ENCODE measurements around the gene FAM171A1.
"Not testable (repeated sequence)": the region's sequence is repeated elsewhere in the genome, so short reads cannot be mapped to it uniquely, and the experiment has no call there.

Gene FAM171A1

DNA sequence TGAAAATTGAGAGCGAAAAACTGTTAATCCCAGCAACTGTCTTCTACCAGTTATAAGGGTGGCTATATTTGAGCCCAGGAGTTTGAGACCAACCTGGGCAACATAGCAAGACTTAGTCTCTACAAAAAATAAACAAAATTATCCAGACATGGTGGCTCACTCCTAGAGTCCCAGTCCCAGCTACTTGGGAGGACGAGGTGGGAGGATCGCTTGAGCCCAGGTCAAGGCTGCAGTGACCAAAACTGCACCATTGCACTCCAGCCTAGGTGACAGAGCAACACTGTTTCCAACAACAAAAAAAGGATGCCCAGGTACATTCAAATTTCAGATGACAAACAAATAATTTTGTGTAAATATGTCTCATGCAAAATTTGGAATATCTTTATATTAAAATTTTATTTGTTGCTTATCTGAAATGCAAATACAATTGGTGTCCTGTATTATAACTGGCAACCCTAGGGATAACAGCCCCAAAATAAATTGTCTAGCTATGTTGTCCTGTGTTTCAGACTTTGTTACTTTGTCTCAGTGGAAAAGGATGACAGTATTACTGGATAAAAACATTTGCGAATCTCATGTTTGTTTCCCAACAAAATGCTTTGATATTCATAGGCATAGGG, 26.7 kb downstream of the FAM171A1 start:
- DNase-seq (ENCODE audit: low read depth): no peak

DNA sequence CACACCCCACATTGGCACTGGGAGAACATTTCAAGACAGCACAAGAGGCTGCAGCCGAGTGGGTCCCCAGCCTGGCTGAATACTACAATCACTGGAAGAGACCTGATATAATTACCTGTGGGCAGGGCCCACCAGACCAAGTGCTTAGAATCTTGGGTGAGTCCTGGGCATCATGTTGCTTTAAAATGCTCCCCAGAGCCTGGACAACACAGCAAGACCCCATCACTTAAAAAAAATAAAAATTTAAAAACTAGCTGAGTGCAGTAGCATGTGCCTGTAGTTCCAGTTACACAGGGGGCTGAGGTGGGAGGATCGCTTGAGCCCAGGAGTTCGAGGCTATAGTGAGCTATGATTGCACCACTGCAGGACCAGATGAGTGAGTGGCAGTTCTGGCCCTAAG, 28.1 kb downstream of the FAM171A1 start:
- DNase-seq (ENCODE audit: low read depth): no peak

DNA sequence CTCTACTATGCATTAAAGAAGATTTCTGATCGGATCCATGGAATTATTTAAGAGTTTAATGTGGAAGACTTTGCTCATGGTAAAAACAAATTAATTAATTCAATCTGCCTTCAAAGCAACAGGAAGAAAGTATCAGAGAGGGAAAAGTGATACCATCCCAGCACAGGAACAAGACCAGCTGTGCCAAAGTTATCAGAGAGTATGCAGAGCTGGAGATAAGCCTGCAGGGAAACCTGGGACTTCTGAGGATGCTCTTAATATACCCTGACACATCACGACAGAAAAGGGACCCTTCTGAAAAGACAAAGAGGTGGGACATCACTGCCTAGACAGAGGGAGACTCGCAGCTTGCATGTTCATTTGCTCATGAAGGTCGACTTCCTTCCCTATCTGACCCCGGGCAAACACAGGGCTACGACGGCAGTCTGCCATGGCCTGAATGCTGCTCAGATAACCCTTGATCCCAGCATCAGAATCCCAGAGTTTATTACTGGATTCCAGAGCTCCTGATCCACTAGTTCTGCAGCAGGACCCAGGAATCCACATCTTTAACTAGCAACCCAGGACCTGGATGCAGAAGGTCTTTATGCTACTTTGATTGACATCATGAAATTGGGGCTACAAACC, 29.5 kb downstream of the FAM171A1 start:
- no peak for DNase-seq (ENCODE audit: low read depth)

DNA sequence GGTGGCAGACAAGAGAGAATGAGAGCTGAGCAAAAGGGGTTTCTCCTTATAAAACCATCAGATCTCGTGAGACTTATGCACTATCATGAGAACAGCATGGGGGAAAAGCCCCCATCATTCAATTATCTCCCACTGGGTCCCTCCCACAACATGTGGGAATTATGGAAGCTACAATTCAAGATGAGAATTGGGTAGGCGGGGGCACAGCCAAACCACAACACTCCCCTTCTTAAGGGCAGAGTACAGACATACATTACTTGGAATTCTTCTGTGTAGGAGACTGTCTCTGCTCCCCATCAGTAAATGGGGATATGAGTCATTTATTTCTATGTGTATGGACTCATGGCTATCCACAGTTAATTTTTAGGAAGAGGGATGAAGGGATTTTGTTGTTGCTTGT, 31.2 kb downstream of the FAM171A1 start:
- DNase-seq (ENCODE audit: low read depth): no peak

DNA sequence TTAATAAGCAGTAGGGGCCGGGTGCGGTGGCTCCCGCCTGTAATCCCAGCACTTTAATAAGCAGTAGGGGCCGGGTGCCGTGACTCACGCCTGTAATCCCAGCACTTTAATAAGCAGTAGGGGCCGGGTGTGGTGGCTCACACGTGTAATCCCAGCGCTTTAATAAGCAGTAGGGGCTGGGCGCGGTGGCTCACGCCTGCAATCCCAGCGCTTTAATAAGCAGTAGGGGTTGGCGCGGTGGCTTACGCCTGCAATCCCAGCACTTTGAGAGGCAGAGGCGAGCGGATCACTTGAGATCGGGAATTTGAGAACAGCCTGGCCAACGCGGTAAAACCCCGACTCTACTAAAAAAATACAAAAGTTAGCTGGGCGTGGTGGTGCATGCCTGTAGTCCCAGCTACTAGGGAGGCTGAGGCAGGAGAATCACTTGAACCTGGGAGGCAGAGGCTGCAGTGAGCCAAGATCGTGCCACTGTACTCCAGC, 33.6 kb downstream of the FAM171A1 start:
- DNase-seq (ENCODE audit: low read depth): not testable (repeated sequence)

DNA sequence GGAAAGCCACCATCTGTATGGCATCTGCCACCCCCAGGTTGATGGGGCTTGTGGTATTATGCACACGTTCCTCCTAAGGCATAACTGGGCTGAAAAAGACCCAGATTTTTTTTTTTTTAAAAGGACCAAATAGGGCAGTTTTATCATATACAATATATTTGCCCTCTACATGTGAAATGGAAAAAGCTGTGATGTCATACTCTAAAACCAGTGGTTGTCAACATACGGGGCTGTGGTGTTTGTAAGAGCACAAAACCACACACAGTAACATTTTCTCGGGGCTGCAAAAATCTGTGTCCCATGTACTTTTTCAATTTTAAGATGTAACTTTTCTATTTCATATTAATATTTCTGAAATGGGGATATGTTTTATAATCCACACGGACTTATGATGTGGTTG, 34.9 kb downstream of the FAM171A1 start:
- no peak for DNase-seq (ENCODE audit: low read depth)

DNA sequence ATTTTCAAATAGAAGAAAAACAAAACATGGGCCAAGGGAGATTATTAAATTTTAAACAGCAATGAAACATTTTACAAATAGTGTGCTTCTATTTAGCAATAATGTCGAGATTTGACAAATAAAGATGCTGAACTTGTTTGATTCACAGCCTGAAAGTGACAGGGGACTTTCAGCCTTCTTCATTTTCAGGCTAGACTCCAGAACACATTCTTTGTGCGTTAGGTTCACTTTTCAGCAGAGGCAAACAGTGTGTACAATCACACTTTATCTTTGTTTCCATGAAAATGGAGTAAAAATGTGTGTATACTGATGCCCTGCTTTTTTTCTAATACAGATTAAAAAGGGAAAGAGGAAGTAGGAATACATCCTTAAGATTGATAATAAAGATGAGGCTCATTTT, 35.6 kb downstream of the FAM171A1 start:
- no peak for DNase-seq (ENCODE audit: low read depth)

DNA sequence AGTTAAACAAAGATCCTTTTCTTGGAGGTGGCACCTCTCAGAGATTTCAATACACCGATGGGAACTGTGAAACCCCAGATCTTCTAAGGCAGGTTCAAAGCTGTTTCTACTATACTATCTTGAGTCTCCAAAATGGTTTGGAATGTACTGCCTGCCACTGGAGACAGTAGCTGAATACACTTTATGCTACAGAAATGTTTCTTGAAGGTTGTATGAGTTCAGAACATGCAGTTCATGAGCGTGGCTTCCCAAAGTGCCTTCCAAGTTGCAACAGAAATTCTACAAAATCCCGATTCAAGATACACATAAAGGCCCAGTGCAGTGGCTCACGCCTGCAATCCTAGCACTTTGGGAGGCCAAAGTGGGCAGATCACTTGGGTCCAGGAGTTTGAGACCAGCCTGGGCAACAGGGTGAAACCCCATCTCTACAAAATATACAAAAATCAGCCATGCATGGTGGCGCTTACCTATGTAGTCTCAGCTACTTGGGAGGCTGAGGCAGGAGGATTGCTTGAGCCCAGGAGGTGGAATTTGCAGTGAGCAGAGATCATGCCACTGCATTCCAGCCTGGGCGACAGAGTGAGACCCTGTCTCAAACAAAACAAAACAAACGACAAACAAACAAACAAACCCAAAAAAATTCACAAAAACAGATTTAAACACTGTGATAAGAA, 36.3 kb downstream of the FAM171A1 start:
- no peak for DNase-seq (ENCODE audit: low read depth)

DNA sequence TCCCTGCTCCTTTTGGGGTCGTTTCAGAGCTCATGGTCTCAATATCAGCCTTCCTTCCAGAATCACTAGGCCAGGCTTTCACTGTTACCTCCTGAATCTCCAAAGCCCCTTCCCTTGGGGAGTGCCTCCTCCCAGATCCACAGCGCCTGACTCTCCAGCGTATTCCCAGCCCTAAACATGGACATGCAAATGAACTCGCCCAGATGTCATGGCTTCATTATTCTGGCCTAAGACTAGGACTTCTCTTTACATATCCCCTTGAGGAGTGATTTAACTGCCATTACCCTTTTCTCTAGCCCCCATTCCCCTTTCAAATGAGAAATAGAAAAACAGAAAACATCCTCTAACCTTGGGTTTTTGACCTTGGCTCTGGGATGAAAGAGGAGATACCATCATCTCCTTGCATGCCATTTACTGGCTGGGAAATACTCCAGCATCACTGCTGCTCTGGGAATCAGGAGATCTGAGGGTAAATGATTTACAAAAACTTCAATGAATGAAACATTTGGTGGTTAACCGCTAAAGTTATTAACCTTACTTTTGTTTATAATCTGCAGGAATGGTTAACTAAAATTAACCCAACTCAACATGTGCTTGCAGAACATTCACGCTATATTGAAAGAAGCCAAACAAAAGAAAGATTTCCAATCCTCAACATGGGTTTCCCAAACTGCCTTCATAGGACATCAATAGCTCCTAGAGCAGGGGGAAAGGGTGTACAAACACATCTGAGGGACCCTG, 37.0 kb downstream of the FAM171A1 start:
- no peak for DNase-seq (ENCODE audit: low read depth)

DNA sequence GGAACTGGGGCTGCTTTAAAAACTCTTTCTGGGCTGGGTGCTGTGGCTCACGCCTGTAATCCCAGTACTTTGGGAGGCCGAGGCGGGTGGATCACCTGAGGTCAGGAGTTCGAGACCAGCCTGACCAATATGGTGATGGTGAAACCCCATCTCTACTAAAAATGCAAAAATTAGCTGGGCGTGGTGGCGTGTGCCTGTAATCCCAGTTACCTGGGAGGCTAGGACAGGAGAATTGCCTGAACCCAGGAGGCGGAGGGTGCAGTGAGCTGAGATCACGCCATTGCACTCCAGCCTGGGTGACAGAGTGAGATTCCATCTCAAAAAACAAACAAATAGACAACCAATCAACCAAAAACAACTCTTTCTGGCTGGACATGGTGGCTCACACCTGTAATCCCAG, 37.9 kb downstream of the FAM171A1 start:
- not testable (repeated sequence) for DNase-seq (ENCODE audit: low read depth)

DNA sequence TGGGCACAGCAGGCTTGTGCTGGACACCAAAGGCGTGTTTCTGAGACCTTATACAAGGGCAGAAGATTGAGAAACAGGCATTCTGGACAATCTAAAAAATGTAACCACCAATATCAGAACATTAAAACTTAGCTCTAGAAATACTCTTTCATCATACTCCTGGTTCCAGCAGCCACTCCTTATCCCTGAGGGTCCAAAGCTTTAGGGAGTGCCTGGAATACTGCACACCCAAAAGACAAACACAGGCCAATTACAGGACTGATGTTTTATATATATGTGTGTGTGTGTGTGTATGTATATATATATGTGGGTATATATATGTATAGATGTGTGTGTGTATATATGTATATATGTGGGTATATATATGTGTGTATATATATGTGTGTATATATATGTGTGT, 39.6 kb downstream of the FAM171A1 start:
- no peak for DNase-seq (ENCODE audit: low read depth)

DNA sequence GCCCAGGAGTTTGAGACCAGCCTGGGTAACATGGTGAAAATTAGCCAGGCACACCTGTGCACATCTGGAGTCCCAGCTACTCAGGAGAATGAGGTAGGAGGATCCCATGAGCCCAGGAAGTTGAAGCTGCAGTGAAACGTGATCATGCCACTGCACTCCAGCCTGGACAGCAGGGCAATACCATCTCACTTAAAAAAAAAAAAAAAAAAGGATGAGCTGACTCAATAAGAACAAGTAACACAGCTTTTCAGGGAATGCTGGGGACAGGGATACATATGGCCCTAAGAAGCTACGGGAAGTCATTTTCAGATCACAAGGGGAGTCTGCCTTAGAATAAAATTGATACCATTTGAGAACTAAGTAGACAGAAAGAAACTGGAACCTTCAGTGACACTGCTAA, 41.7 kb downstream of the FAM171A1 start:
- no peak for DNase-seq (ENCODE audit: low read depth)

DNA sequence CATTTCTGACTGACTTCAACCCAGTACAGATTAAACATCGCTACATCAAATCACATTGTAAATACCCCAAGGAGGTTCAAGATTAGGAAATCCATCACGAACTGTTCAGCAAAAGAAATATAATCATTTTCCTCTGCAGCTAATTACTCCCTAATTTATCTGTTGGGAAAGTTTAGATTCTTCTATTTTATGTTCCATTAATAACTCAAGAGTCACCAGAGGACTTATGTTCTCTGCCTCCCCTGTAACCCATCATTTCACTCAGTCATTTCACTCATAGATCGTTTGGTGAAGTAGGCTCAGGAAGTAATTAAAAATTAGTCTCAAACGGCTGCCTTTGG, 45.2 kb downstream of the FAM171A1 start:
- DNase-seq (ENCODE audit: low read depth): no peak

DNA sequence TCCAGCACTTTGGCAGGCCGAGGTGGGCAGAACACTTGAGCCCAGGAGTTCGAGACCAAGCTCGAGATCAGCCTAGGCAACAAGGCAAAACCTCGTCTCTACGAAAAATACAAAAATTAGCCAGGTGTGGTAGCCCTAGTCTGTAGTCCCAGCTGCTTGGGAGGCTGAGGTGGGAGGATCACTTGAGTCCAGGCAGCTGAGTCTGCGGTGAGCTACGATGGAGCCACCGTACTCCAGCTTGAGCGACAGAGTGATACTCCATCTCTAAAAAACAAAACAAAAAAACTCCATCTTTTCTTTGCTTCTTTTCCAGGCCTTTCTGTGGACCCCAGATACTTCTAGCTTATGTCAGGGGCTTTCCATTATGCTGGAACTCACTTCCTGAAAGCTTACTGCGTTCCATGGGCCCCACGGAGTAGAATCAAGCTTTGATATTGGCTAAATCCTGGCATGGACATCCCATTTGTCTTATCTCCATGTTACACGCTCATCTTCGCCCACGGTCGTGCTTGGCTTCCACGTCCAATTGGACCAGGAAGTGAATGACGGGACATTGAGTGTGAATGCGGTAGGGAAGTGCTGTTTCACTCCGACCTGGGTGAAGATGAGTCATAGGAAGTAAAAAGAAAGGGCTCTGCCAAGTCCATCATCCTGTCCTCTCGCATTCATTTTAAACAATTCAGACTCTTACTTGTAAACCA, 45.7 kb downstream of the FAM171A1 start:
- DNase-seq (ENCODE audit: low read depth): no peak

DNA sequence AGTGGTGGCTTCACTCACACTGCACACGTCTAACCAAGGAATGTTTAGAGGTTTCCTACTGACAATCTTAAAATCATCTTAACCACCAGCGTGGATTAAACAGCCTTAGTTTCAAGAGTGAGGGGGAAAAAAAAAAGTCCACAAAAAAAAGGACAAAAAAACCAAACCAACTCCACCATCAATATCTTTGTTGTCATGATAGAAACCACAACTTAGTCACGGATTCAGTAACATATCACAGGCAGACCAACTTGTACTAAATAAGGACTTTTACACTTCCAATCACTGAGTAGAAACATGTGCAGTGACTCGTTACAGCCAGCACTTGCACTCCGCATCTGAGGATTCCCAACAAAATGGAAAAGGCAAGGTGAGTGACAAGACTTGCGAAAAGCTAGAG, 46.5 kb downstream of the FAM171A1 start:
- no peak for DNase-seq (ENCODE audit: low read depth)

DNA sequence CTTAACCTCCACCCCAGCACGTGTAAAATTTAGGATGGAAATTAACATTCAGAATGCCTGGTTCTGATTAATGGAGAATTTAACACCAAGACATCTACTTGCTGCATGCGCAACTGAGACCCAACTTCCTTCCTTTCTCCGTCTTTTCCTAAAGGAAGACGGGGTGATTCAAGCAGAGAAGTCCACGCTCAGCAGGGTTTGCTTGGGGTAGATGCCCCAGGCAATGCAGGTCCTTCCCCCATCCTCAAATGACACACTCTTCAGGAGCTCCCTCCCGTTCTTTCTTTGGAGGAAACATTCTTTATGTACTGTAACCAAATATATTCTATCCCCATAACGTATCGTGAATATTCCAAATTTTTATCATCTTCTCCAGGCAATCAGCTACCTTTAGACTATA, 47.0 kb downstream of the FAM171A1 start:
- DNase-seq (ENCODE audit: low read depth): no peak

DNA sequence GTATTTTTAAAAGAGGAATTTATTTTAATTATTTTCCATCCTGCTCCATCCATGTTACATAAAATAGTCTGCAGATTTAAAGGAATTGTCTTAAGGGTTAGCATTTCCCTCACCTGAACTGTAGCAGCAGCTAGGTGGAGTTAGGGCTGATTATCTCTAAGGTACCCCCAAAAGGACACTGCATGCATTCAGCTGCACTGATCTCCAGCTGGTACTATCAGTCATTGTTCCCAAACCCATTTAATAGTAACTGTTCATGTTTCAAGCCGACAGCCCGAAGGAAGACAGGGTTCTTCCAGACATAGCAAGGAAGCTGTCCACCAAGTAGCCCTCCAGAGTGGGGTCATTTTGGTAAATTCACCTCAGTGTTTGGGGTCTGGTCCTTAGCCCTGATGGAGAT, 48.7 kb downstream of the FAM171A1 start:
- DNase-seq (ENCODE audit: low read depth): no peak

DNA sequence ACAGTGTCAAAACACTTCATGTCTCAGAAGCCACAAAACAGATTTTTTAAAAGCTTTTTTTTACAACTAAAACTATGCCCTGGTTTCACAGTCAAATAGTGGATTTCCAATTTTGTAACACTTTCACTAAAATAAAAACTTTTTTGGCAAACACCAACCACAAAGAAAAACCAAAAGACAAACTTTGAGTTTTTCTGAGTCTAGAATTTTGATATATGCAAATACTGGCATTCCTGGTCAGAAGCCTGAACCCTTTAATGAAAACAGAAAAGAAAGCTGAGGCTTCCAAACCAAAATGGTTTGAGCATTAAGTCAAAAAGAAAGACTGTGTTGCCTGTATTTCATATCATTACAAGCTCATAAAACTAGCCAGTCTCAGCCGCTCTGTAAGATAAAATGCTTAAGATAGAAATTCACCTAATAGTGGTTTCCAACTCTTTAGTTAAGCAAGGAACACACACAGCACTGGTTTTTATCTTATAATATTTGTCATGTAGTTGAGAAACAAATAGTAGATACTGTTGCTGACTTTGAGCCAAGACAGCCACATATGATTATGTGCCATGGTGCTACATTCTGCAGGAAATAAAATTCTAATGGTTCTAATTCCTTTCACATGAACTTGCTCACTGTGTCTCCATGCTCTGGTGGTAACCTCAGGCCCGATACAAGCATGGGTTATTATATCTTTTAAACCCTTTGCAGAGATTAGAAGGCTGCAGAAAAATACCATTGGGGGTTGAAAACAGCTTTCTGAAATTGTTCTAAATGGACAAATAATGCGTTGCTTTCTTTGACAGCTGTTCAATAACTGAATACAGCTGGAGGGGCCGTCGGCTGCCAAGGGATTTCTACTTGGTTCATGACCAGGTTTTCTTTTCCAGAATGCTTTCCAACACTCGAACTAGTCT, 49.4 kb downstream of the FAM171A1 start:
- no peak for DNase-seq (ENCODE audit: low read depth)

DNA sequence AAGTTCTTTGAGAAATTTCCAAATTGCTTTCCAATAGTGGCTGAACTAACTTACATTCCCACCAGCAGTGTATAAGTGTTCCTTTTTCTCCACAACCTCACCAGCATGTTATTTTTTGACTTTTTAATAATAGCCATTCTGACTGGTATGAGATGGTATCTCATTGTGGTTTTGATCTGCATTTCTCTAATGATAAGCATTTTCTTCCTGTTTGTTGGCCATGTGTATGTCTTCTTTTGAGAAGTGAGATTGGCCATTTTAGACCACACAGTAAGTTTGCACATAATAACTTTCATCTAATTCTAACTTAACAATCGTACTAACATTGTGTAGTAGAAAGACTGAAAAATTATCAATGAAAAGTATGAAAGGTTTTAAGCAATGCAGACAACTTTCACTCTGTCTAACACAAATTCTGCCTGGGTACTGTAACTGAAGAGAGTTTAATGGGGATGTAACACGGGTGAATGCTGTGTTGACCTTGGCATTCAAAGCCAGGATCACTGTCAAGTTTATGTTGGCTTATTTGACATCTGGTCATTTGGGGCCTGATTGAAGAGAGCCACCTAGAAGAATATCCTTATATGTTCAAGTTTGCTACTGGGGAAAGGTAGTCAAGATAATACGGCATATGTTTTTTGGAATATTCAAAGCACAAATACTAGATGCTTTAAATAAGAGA, 50.4 kb downstream of the FAM171A1 start:
- DNase-seq (ENCODE audit: low read depth): no peak

DNA sequence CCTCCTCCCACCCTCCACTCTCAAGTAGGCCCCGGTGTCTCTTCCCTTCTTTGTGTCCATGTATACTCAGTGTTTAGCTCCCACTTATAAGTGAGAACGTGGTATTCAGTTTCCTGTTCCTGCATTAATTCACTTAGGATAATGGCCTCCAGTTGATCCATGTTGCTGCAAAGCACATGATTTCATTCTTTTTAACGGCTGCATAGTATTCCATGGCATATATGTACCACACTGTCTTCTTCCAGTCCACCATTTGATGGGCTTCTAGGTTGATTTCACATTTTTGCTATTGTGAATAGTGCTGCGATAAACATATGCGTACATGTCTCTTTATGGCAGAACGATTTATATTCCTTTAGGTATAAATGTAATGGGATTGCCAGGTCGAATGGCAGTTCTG, 51.0 kb downstream of the FAM171A1 start:
- DNase-seq (ENCODE audit: low read depth): no peak

Measured in activated T-helper 1 cell treated with Interleukin-2 at 50 U/mL for 16 hours (primary cell).